IMR-90 (cell line): ENCODE results near the gene NXPE1. TPM values are rescaled to one million over a fixed set of nuclear protein-coding genes. Genes with fewer than 3 reads are reported as not detected.

Experiments used
- ATAC-seq: fragments of 200-7000 bp; cut with Tn5 transposase; 2 replicates; pipeline ENCODE4 v1.9.1; 2020; ENCODE audit warnings: low read depth, mild to moderate bottlenecking, moderate library complexity
- Bru-seq: library from RNA; stranded (reverse); fragments of 400-500 nt; gene quantifications from one replicate; lab custom pipeline; 2021; lab: Mats Ljungman, UMichigan
- BruChase-seq, 2 experiments: library from RNA; stranded (reverse); fragments of 400-500 nt; gene quantifications; one replicate each; lab custom pipeline; 2021; lab: Mats Ljungman, UMichigan
- BruUV-seq: library from RNA; stranded (reverse); fragments of 400-500 nt; replicated peaks from 2 replicates; lab custom pipeline; 2021; lab: Mats Ljungman, UMichigan
- CTCF ChIA-PET: fragments of 300-600 bp; formaldehyde crosslinking; extraction: SDS; loops from one replicate; lab custom pipeline; 2021; ENCODE audit warnings: antibody characterized with exemption; lab: Yijun Ruan, JAX
- POLR2A ChIA-PET: fragments of 300-600 bp; sonication (Branson Sonifier 250); formaldehyde crosslinking; loops from one replicate; lab custom pipeline; 2022; ENCODE audit warnings: antibody characterized with exemption; ENCODE audit not compliant: unreplicated experiment; lab: Charles Lee
- DNase-seq: peaks from one replicate; pipeline ENCODE4 v3.0.0; 2013
- H2AFZ ChIP-seq: replicated peaks from 2 replicates; pipeline ENCODE3; 2013; ENCODE audit warnings: low read length, mild to moderate bottlenecking; ENCODE audit not compliant: poor library complexity
- H2AK5ac ChIP-seq: 2 replicates; pipeline ENCODE4 v1.6.1; 2013; ENCODE audit warnings: low read depth, low read length, inconsistent platforms
- H2AK9ac ChIP-seq: replicated peaks from 2 replicates; pipeline ENCODE3; 2013; ENCODE audit warnings: mild to moderate bottlenecking, low read depth, low read length, moderate library complexity; ENCODE audit not compliant: poor library complexity
- H2BK120ac ChIP-seq: 2 replicates; pipeline ENCODE4 v1.6.1; 2013; ENCODE audit warnings: low read depth, low read length, inconsistent platforms
- H2BK15ac ChIP-seq: 3 replicates; pipeline ENCODE4 v1.6.1; 2013; ENCODE audit warnings: low read depth, low read length, inconsistent platforms
- H2BK20ac ChIP-seq: 2 replicates; pipeline ENCODE4 v1.6.1; 2013; ENCODE audit warnings: low read depth, mild to moderate bottlenecking, inconsistent platforms, low read length, moderate library complexity
- H2BK5ac ChIP-seq: 2 replicates; pipeline ENCODE4 v1.6.1; 2013; ENCODE audit warnings: mild to moderate bottlenecking, low read depth, low read length, inconsistent platforms; ENCODE audit not compliant: poor library complexity, severe bottlenecking
- H3K14ac ChIP-seq: replicated peaks from 2 replicates; pipeline ENCODE4 v1.6.1; 2013; ENCODE audit warnings: low read depth, low read length, inconsistent platforms
- H3K18ac ChIP-seq: 2 replicates; pipeline ENCODE4 v1.6.1; 2013; ENCODE audit warnings: low read depth, low read length, control low read depth
- H3K23ac ChIP-seq: 2 replicates; pipeline ENCODE4 v1.6.1; 2013; ENCODE audit warnings: low read depth, low read length, inconsistent platforms
- H3K27ac ChIP-seq: 2 replicates; pipeline ENCODE4 v1.5.1; 2013; ENCODE audit warnings: mild to moderate bottlenecking, control low read depth, low read length; ENCODE audit not compliant: insufficient read depth
- H3K27me3 ChIP-seq: 2 replicates; pipeline ENCODE4 v1.6.1; 2013; ENCODE audit warnings: low read length; ENCODE audit not compliant: control insufficient read depth, insufficient read depth
- H3K36me3 ChIP-seq: 2 replicates; pipeline ENCODE4 v1.6.1; 2013; ENCODE audit warnings: low read length, mixed read lengths; ENCODE audit not compliant: control insufficient read depth, insufficient read depth
- H3K4ac ChIP-seq: 2 replicates; pipeline ENCODE4 v1.6.1; 2013; ENCODE audit warnings: low read depth, low read length, inconsistent platforms
- H3K4me1 ChIP-seq: 2 replicates; pipeline ENCODE4 v1.6.1; 2013; ENCODE audit warnings: low read length, mixed read lengths; ENCODE audit not compliant: control insufficient read depth, insufficient read depth
- H3K4me2 ChIP-seq: 2 replicates; pipeline ENCODE4 v1.6.1; 2013; ENCODE audit warnings: low read depth, mild to moderate bottlenecking, control low read depth, low read length, moderate library complexity
- H3K4me3 ChIP-seq: 2 replicates; pipeline ENCODE4 v1.5.1; 2013; ENCODE audit warnings: low read depth, mild to moderate bottlenecking, control low read depth, low read length, moderate library complexity; ENCODE audit not compliant: insufficient read depth
- H3K56ac ChIP-seq: 2 replicates; pipeline ENCODE4 v1.6.1; 2013; ENCODE audit warnings: low read length, inconsistent platforms; ENCODE audit not compliant: insufficient read depth; ENCODE audit errors: extremely low read depth
- H3K79me1 ChIP-seq, 2 experiments: 2 replicates each; pipeline ENCODE4 v1.6.1; 2013; ENCODE audit warnings: low read length in 2 of 2, inconsistent platforms in 1 of 2, low read depth in 1 of 2
- H3K9ac ChIP-seq: 2 replicates; pipeline ENCODE4 v1.6.1; 2013; ENCODE audit warnings: low read depth, low read length, control low read depth
- H3K9me1 ChIP-seq: 2 replicates; pipeline ENCODE4 v1.6.1; 2013; ENCODE audit warnings: low read length, inconsistent platforms; ENCODE audit not compliant: insufficient read depth
- H3K9me3 ChIP-seq: 2 replicates; pipeline ENCODE4 v1.6.1; 2013; ENCODE audit warnings: low read length; ENCODE audit not compliant: control insufficient read depth, insufficient read depth
- H4K20me1 ChIP-seq: 2 replicates; pipeline ENCODE4 v1.6.1; 2013; ENCODE audit warnings: low read length, inconsistent platforms; ENCODE audit not compliant: insufficient read depth
- H4K5ac ChIP-seq: 2 replicates; pipeline ENCODE4 v1.6.1; 2013; ENCODE audit warnings: mild to moderate bottlenecking, low read depth, low read length, control low read depth
- H4K8ac ChIP-seq, 2 experiments: 2 replicates each; pipeline ENCODE4 v1.6.1; 2013; ENCODE audit warnings: low read depth in 2 of 2, low read length in 2 of 2, control low read depth in 1 of 2, inconsistent platforms in 1 of 2
- H4K91ac ChIP-seq: 2 replicates; pipeline ENCODE4 v1.6.1; 2013; ENCODE audit warnings: low read depth, low read length, inconsistent platforms; ENCODE audit not compliant: insufficient read depth
- MXI1 ChIP-seq: IDR thresholded peaks from 2 replicates; pipeline ENCODE4 v1.6.1; 2012; ENCODE audit warnings: low read depth, mild to moderate bottlenecking, low read length, moderate library complexity, borderline replicate concordance
- RCOR1 ChIP-seq: IDR thresholded peaks from 2 replicates; pipeline ENCODE4 v1.6.1; 2012; ENCODE audit warnings: mild to moderate bottlenecking, low read length, improper control_type of control experiment; ENCODE audit not compliant: insufficient replicate concordance
- SMC3 ChIP-seq: fragments of 150-350 bp; IDR thresholded peaks from 2 replicates; pipeline ENCODE4 v1.6.1; 2016; ENCODE audit warnings: low read depth, mild to moderate bottlenecking, antibody characterized with exemption, low read length, moderate library complexity
- WGBS, 2 experiments: methylation state at CpG; one replicate each; pipeline versions ENCODE4 v1.1.5 to v1.1.7; 2013; ENCODE audit warnings: missing lambda C conversion rate in 2 of 2; ENCODE audit not compliant: insufficient read length in 1 of 2; ENCODE audit errors: extremely low coverage in 2 of 2; 5-methylcytosine and 5-hydroxymethylcytosine counted together
- dilution Hi-C: fragments of 300-500 bp; cut with HindIII; formaldehyde crosslinking; loops from one replicate; pipeline ENCODE4 v1.14.3; 2018; ENCODE audit warnings: low sequenced_read_pairs; ENCODE audit not compliant: unreplicated experiment
- in situ Hi-C: fragments of 300-500 bp; cut with MboI; formaldehyde crosslinking; loops from 3 replicates; pipeline ENCODE4 v1.14.3; 2019; ENCODE audit warnings: low sequenced_read_pairs, inconsistent platforms, mixed read lengths
- intact Hi-C: fragments of 100-400 bp; cut with micrococcal nuclease; formaldehyde crosslinking; loops from 2 replicates; pipeline ENCODE4 v1.10.0; 2022
- long read RNA-seq: library from polyadenylated mRNA; unstranded; transcript quantifications from one replicate; pipeline ENCODE4 v2.0.0, GENCODE V29; 2021; ENCODE audit not compliant: unreplicated experiment
- polyA plus RNA-seq, 3 experiments: library from polyadenylated mRNA; depleted of rRNA; stranded (reverse); fragments of >200 nt; gene quantifications; 2 replicates each; pipeline ENCODE4 v1.2.3, GENCODE V29; 2012; ENCODE audit warnings: low replicate concordance in 1 of 3
- total RNA-seq: library from RNA; depleted of rRNA; stranded (reverse); fragments of >200 nt; gene quantifications from 2 replicates; pipeline ENCODE4 v1.2.3, GENCODE V29; 2012; rRNA removed

Gene NXPE1
- not detected in 2 replicates for total RNA-seq
- polyA plus RNA-seq (2012; rRNA removed), result not detected in 2 replicates
- polyA plus RNA-seq (2012; cell fraction: cytosol; rRNA removed), result not detected in 2 replicates
- not detected in 2 replicates for polyA plus RNA-seq (2012; cell fraction: nucleus; rRNA removed; ENCODE audit: low replicate concordance)
- not detected for Bru-seq, nascent RNA
- BruChase-seq, experiment 1, labeled RNA remaining after a 6-hour chase, result percentile 4 among the genes with signal in this experiment
- BruChase-seq, experiment 2, labeled RNA remaining after a 2-hour chase, result not detected
- long read RNA-seq, result 0 reads

DNA sequence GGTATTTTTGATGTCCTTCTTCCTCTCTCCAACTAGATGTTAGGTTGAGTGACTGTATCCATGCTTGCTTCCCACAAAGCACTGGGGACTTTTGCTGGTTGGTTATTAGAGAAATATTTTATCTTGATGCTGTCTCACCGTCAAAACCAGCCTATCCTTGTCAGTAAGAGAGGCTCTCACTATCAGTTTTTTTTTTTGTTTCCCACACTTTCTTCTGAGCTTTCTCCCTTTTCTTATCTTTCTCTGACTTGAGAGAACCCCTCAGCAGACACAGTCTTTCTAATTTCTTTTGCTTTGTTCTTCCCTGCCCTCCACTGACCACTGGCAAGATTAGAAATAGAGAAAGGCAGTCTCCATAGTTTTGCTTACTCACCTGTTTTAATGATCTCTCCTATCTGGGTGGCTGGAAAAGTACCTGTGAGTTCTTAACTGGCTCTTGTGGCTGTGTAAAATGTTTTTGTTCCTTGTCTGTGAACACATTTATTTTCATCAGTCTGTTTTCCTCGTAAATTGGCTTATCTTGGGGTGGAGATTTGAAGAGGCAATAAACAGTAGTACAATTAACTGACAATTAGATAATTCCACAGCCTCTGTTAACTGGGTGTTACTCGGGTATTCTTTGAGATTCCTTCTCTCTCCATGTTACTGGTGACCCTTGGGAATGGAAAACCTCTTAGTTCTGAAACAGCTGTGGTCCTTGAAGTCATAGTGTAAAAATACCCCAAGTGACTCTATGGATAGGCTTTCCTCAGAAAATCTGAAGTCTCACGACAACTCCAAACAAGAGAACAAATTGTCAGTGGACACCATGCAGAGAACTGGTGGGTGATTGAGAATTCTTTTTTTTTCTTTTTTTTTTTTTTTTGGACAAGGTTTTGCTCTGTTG lies at the start of gene NXPE1:
TSS of gene NXPE1 (minus strand) at position 457 of the 886 bp plus-strand sequence. CDS start 8,680 bp downstream, outside the sequence.
- Histone ChIP-seq H3K27me3 (no peaks in the 10 kb centered on the region), H2BK20ac (no peak within 1 kb of the TSS), H3K27ac (no peak within 1 kb of the TSS), H3K4me1 (no peaks in the 10 kb centered on the region), H2BK15ac (no peak within 1 kb of the TSS), H2BK120ac (no peak within 1 kb of the TSS), H3K4me3 (no peak within 1 kb of the TSS), H4K8ac (no peak within 1 kb of the TSS), H2AK5ac (no peak within 1 kb of the TSS), H3K14ac (no peak within 1 kb of the TSS), H3K36me3 (no peaks in the 10 kb centered on the region), H3K23ac (no peak within 1 kb of the TSS), H3K9ac (no peak within 1 kb of the TSS), H2AK9ac (no peak within 1 kb of the TSS), H2BK5ac (no peak within 1 kb of the TSS), H2AFZ (no peak within 1 kb of the TSS), H3K9me1 (no peaks in the 10 kb centered on the region), H4K20me1 (no peaks in the 10 kb centered on the region), H3K9me3 (no peaks in the 10 kb centered on the region), H3K79me1 (no peaks in the 10 kb centered on the region), H4K5ac (no peak within 1 kb of the TSS), H3K4ac (no peak within 1 kb of the TSS), H4K91ac (no peak within 1 kb of the TSS), H3K4me2 (no peak within 1 kb of the TSS), H3K56ac (no peak within 1 kb of the TSS; the same call in 1 of the 2 replicates), H3K18ac (no peak within 1 kb of the TSS)
- DNase-seq, result no peak
- ChIA-PET POLR2A (no interaction called here), CTCF (interaction anchor here (0.6 kb wide), 1 partner anchor 99 kb away, joined by 3 read pairs; no protein-coding TSS in a partner anchor)
- TF ChIP-seq RCOR1 (no peak), SMC3 (no peak), MXI1 (no peak)
- dilution Hi-C loops, result no loop called here
- in situ Hi-C loops, result no loop called here
- intact Hi-C loops, result no loop called here
- ATAC-seq, result no peak
- no CpG with 5 or more reads among the region's 4 CpGs for WGBS, 2 experiments
- no TSS peak for BruUV-seq
